ENCODE results near the gene C1QTNF4.

- TF ChIP-seq CTCF (IDR thresholded peaks at IDR 0.05) (no peak), POLR2A (IDR thresholded peaks at IDR 0.05) (no peak), EP300 (IDR thresholded peaks at IDR 0.05) (no peak)
Observed at GRCh38 chr11:47572715-47573255, 21.4 kb downstream of the C1QTNF4 start.
